Liver (tissue), 3 donors: ENCODE measurements around the gene DCAF15.

ENCODE experiments used
- ATF3 ChIP-seq: IDR thresholded peaks from 2 replicates; pipeline ENCODE4 v1.6.1; 2016; ENCODE audit warnings: antibody characterized with exemption
- FOXA1 ChIP-seq: IDR thresholded peaks from 2 replicates; pipeline ENCODE4 v1.6.1; 2016; ENCODE audit warnings: antibody characterized with exemption
- GABPA ChIP-seq, 2 donors: IDR thresholded peaks in 1 of 2; conservative IDR thresholded peaks in 1 of 2; 2 replicates each; pipeline ENCODE4 v1.6.1; 2016; ENCODE audit warnings: antibody characterized with exemption in 2 of 2, mild to moderate bottlenecking in 1 of 2, moderate library complexity in 1 of 2
- HNF4A ChIP-seq, 2 donors: conservative IDR thresholded peaks; 2 replicates each; pipeline ENCODE4 v1.6.1; 2016; ENCODE audit warnings: antibody characterized with exemption in 2 of 2, mild to moderate bottlenecking in 2 of 2
- RAD21 ChIP-seq, 2 donors: IDR thresholded peaks; 2 replicates each; pipeline ENCODE4 v1.6.1; 2016; ENCODE audit warnings: antibody characterized with exemption in 2 of 2, mild to moderate bottlenecking in 2 of 2
- REST ChIP-seq: IDR thresholded peaks from 2 replicates; pipeline ENCODE4 v1.6.1; 2016; ENCODE audit warnings: antibody characterized with exemption, mild to moderate bottlenecking
- RXRA ChIP-seq, 2 donors: IDR thresholded peaks; 2 replicates each; pipeline ENCODE4 v1.6.1; 2017 to 2018; ENCODE audit warnings: antibody characterized with exemption in 2 of 2, mild to moderate bottlenecking in 1 of 2
- SP1 ChIP-seq: IDR thresholded peaks from 2 replicates; pipeline ENCODE4 v1.6.1; 2018; ENCODE audit warnings: antibody characterized with exemption, mild to moderate bottlenecking
- TAF1 ChIP-seq: conservative IDR thresholded peaks from 2 replicates; pipeline ENCODE4 v1.6.1; 2016; ENCODE audit warnings: antibody characterized with exemption, mild to moderate bottlenecking
- YY1 ChIP-seq: IDR thresholded peaks from 2 replicates; pipeline ENCODE4 v1.6.1; 2016; ENCODE audit warnings: antibody characterized with exemption, mild to moderate bottlenecking
- TF ChIP-seq, protein P1 (sequence below): fragments of 150-350 bp; IDR thresholded peaks from 2 replicates; pipeline ENCODE4 v1.5.1; 2017; ENCODE audit warnings: improper control_type of control experiment, low read depth, low read length; ENCODE audit not compliant: missing input control
- TF ChIP-seq, protein P2 (sequence below): IDR thresholded peaks from 2 replicates; pipeline ENCODE4 v1.6.1; 2016; ENCODE audit warnings: antibody characterized with exemption
- TF ChIP-seq, protein P3 (sequence below): IDR thresholded peaks from 2 replicates; pipeline ENCODE4 v1.6.1; 2016; ENCODE audit warnings: antibody characterized with exemption
- donor health status: healthy.
- donor health status: healthy.

GRCh38 chr19:13942023-13942684 is 10.2 kb upstream of the DCAF15 start:
- TF ChIP-seq, protein P1, sequence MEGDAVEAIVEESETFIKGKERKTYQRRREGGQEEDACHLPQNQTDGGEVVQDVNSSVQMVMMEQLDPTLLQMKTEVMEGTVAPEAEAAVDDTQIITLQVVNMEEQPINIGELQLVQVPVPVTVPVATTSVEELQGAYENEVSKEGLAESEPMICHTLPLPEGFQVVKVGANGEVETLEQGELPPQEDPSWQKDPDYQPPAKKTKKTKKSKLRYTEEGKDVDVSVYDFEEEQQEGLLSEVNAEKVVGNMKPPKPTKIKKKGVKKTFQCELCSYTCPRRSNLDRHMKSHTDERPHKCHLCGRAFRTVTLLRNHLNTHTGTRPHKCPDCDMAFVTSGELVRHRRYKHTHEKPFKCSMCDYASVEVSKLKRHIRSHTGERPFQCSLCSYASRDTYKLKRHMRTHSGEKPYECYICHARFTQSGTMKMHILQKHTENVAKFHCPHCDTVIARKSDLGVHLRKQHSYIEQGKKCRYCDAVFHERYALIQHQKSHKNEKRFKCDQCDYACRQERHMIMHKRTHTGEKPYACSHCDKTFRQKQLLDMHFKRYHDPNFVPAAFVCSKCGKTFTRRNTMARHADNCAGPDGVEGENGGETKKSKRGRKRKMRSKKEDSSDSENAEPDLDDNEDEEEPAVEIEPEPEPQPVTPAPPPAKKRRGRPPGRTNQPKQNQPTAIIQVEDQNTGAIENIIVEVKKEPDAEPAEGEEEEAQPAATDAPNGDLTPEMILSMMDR = no peak
- TF ChIP-seq, protein P2, sequence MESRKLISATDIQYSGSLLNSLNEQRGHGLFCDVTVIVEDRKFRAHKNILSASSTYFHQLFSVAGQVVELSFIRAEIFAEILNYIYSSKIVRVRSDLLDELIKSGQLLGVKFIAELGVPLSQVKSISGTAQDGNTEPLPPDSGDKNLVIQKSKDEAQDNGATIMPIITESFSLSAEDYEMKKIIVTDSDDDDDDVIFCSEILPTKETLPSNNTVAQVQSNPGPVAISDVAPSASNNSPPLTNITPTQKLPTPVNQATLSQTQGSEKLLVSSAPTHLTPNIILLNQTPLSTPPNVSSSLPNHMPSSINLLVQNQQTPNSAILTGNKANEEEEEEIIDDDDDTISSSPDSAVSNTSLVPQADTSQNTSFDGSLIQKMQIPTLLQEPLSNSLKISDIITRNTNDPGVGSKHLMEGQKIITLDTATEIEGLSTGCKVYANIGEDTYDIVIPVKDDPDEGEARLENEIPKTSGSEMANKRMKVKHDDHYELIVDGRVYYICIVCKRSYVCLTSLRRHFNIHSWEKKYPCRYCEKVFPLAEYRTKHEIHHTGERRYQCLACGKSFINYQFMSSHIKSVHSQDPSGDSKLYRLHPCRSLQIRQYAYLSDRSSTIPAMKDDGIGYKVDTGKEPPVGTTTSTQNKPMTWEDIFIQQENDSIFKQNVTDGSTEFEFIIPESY = no peak
- no peak for TF ChIP-seq FOXA1
- TF ChIP-seq YY1 = no peak
- no peak for TF ChIP-seq SP1
- TF ChIP-seq TAF1 = no peak
- no peak for TF ChIP-seq REST
- TF ChIP-seq GABPA (IDR thresholded peaks at IDR 0.05 in 1 of 2, conservative IDR thresholded peaks at IDR 0.05 in 1 of 2) = no peak
- TF ChIP-seq, protein P3, sequence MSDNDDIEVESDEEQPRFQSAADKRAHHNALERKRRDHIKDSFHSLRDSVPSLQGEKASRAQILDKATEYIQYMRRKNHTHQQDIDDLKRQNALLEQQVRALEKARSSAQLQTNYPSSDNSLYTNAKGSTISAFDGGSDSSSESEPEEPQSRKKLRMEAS = no peak
- no peak for TF ChIP-seq RAD21 (IDR thresholded peaks at IDR 0.05)
- no peak for TF ChIP-seq RXRA (IDR thresholded peaks at IDR 0.05)
- TF ChIP-seq ATF3 = no peak
- TF ChIP-seq HNF4A (conservative IDR thresholded peaks at IDR 0.05) = no peak
